ENCODE results near the gene ZNF793. TPM values are rescaled to one million over a fixed set of nuclear protein-coding genes. Genes with fewer than 3 reads are reported as not detected.
A peak's percentile ranks its signal among the peaks of the same experiment; 100 is the strongest.

ZNF793 gene
- total RNA-seq, 1 donor from 2014 or later: 1.8 TPM

DNA sequence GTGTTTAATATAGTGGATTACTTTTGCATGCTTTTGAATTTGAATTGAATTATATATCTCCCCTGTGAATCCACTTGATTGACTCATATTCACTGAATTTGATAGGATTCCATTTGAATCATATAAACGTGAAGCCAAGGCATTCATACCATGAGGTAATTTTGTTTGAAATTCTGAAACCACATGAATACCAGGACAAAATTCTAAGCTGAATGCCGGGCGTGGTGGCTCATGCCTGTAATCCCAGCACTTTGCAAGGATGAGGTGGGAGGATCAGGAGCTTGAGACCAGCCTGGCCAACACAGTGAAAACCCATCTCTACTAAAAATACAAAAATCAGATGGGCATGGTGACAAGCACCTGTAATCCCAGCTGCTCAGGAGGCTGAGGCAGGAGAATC lies 4.4 kb downstream of the ZNF793 start:
- FAIRE-seq: no peak
- no peak for DNase-seq (ENCODE audit: low read depth)
- H3K27me3 ChIP-seq (ENCODE audit: control insufficient read depth, insufficient read depth, low read length): no peaks in the 10 kb centered on the region
- H3K36me3 ChIP-seq (ENCODE audit: control insufficient read depth, insufficient read depth, low read length): peaks cover 2% of the 10 kb centered on the region
- H3K4me3 ChIP-seq (ENCODE audit: low read depth, low read length): no peak overlapping the region
- TF ChIP-seq, protein P1, sequence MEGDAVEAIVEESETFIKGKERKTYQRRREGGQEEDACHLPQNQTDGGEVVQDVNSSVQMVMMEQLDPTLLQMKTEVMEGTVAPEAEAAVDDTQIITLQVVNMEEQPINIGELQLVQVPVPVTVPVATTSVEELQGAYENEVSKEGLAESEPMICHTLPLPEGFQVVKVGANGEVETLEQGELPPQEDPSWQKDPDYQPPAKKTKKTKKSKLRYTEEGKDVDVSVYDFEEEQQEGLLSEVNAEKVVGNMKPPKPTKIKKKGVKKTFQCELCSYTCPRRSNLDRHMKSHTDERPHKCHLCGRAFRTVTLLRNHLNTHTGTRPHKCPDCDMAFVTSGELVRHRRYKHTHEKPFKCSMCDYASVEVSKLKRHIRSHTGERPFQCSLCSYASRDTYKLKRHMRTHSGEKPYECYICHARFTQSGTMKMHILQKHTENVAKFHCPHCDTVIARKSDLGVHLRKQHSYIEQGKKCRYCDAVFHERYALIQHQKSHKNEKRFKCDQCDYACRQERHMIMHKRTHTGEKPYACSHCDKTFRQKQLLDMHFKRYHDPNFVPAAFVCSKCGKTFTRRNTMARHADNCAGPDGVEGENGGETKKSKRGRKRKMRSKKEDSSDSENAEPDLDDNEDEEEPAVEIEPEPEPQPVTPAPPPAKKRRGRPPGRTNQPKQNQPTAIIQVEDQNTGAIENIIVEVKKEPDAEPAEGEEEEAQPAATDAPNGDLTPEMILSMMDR (IDR thresholded peaks at IDR 0.05; ENCODE audit: insufficient read depth, low read length, severe bottlenecking): no peak

GRCh38 chr19:37511821-37512220 lies 5.1 kb downstream of the ZNF793 start:
- H3K4me3 ChIP-seq (ENCODE audit: low read depth, low read length): no peak overlapping the region
- peaks cover 2% of the 10 kb centered on the region for H3K36me3 ChIP-seq (ENCODE audit: control insufficient read depth, insufficient read depth, low read length)
- no peak for FAIRE-seq
- TF ChIP-seq, protein P1 (IDR thresholded peaks at IDR 0.05; ENCODE audit: insufficient read depth, low read length, severe bottlenecking): no peak
- no peak for DNase-seq (ENCODE audit: low read depth)
- no peaks in the 10 kb centered on the region for H3K27me3 ChIP-seq (ENCODE audit: control insufficient read depth, insufficient read depth, low read length)

GRCh38 chr19:37513397-37513796 lies 6.7 kb downstream of the ZNF793 start:
- Histone ChIP-seq H3K27me3 (ENCODE audit: control insufficient read depth, insufficient read depth, low read length) (no peaks in the 10 kb centered on the region), H3K36me3 (ENCODE audit: control insufficient read depth, insufficient read depth, low read length) (peaks cover 2% of the 10 kb centered on the region), H3K4me3 (ENCODE audit: low read depth, low read length) (no peak overlapping the region)
- TF ChIP-seq, protein P1 (IDR thresholded peaks at IDR 0.05; ENCODE audit: insufficient read depth, low read length, severe bottlenecking): no peak
- no peak for DNase-seq (ENCODE audit: low read depth)
- no peak for FAIRE-seq

GRCh38 chr19:37519890-37520289 lies 13.2 kb downstream of the ZNF793 start:
- H3K27me3 ChIP-seq (ENCODE audit: control insufficient read depth, insufficient read depth, low read length): no peaks in the 10 kb centered on the region
- FAIRE-seq (no peak), DNase-seq (ENCODE audit: low read depth) (peak; percentile 53)
- H3K4me3 ChIP-seq (ENCODE audit: low read depth, low read length): no peak overlapping the region
- TF ChIP-seq, protein P1 (IDR thresholded peaks at IDR 0.05; ENCODE audit: insufficient read depth, low read length, severe bottlenecking): no peak
- no peaks in the 10 kb centered on the region for H3K36me3 ChIP-seq (ENCODE audit: control insufficient read depth, insufficient read depth, low read length)

DNA sequence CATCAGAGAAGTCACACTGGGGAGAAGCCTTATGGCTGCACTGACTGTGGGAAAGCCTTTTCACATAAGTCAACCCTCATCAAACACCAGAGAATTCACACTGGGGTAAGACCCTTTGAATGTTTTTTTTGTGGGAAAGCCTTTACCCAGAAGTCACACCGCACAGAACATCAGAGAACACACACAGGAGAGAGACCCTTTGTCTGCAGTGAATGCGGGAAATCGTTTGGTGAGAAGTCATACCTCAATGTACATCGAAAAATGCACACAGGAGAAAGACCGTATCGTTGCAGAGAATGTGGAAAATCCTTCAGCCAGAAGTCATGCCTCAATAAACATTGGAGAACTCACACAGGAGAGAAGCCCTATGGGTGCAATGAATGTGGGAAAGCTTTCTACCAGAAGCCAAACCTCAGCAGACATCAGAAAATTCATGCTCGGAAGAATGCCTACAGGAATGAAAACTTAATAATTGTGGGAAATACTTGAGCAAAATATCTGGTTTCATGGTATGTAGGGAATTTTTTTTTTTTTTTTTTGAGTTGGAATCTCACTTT lies 30.7 kb downstream of the ZNF793 start:
- DNase-seq (ENCODE audit: low read depth): no peak
- H3K36me3 ChIP-seq (ENCODE audit: control insufficient read depth, insufficient read depth, low read length): peaks cover 7% of the 10 kb centered on the region
- H3K27me3 ChIP-seq (ENCODE audit: control insufficient read depth, insufficient read depth, low read length): no peaks in the 10 kb centered on the region
- TF ChIP-seq, protein P1 (IDR thresholded peaks at IDR 0.05; ENCODE audit: insufficient read depth, low read length, severe bottlenecking): no peak
- no peak overlapping the region for H3K4me3 ChIP-seq (ENCODE audit: low read depth, low read length)
- FAIRE-seq: peak; percentile 86
